ENCODE measurements around the gene PRDM8.
A peak's percentile ranks its signal among the peaks of the same experiment; 100 is the strongest.

PRDM8 gene

DNA sequence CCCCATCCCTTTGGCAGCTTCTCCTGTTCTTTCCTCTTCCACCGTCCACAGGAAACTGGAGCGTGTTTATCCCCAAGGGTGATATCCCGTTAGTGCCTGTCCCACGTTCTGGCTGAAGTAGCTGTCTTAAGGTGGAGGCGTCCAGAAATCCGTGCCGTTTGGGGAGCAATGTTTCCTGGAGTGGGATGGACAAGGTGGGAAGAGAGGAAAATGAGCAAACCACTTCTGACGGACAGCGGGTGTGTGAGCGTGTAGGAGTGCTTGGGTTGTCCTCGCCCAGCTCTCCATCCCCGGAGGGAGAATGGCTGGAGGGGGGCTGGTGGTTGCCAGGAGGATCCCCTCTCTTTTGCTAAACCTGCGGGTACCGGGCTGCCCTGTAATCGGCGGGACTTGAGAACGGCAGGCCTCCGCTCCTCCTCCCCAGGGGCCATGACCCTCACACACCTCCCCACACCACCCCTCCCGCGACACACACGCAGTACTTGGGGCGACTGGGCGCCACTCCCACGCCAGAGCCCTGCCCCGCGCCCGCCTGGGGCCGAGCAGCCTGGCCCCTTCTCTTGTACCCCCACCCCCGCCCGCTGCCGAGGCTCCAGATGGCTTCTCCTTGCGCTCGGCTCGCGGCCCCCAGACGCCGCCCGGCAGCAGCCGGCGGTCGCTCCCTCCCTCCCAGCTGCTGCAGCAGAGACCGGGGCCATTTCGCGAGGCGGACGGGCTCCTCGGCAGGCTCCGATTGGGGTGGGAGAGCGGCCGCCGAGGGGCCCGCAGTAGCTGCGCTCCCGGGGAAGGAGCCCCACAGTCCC, 13.9 kb upstream of the PRDM8 start:
- no peak for DNase-seq (ENCODE audit: low read depth in 2 of 2)

DNA sequence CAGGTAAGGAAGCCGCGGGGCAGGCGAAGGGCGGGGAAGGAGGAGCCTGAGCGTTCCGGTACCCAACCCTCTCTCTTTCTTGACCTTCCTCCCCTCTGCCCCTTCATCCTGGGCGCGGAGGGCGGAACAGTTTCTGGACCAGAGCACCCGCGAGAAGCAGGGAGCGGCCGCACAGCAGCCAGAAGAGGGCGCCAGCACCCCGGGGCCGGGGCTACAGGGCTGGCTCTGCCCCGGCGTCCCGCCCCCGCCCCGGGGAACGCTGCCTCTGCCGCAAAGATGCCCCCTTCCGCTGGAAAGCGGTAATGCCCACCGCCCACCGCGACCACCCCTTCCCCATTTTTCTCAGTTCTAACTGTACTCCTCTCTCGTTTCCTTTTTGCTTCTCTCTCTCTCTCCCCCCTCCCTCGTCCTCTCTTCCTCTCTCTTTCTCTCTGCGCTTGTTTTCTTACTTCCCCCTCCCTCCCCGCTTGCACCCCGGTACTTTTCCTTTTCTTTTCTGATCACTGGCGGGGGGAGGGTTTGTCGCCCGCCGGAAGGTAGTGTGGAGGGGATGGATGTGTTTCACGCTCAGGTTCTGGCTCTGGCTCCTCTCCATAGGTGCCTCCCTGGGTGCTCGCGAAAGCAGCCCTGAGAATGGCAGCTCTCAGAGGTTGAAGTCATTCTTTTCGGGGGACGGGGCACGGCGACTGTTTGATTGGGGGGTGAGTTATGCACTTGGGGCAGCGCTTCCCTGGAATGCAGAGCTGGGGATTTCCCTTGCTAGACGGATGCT, 13.1 kb upstream of the PRDM8 start:
- peak; percentile 81 to 92 for DNase-seq (ENCODE audit: low read depth in 2 of 2)

DNA sequence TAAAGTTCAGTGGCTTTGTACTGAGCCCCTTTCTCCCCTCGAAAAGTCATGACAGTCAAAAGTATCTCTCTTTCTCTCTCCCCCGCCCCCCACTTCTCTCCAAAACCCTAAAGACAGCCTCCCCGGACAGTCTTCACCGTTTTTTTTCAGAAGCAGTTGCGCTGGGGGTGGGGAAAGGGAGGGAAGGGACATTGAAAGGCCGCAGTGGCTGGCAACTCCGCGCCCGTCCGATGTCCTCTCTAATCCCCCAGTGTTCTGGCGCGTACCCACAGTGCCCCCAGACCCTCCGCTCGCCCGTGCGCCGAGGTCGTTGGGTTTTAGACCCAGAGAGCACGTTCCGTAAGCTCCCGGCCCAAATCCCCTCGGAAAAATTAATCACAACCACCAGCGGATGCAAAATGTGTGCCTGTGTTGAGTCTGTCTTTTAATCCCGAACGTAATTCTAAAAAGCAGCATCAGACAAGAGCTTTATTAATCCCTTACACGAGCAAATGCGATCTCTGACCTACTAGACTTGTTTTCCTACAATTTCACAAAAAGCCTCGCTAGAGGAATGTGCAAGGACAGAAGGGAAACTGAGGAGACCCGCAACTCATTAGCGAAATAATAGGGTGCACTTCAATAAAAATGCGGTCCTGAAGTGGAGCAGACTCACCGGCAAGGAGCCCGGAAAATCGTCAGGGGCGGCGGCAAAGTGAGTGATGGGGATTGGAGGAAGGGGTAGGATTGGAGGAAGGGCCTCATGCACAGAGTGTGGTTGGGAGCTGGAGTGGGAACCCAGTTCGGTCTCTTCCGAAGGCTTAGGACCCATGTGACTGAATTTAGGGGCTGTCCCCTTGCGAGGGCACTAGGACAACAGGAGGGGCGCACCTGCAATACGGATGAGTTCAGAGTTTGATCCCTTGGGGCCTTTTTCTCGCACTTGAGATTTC, 12.2 kb upstream of the PRDM8 start:
- DNase-seq (ENCODE audit: low read depth in 2 of 2), result no peak

- no peak for DNase-seq (ENCODE audit: low read depth in 2 of 2)
Observed at GRCh38 chr4:80185787-80186548, 11.3 kb upstream of the PRDM8 start.

DNA sequence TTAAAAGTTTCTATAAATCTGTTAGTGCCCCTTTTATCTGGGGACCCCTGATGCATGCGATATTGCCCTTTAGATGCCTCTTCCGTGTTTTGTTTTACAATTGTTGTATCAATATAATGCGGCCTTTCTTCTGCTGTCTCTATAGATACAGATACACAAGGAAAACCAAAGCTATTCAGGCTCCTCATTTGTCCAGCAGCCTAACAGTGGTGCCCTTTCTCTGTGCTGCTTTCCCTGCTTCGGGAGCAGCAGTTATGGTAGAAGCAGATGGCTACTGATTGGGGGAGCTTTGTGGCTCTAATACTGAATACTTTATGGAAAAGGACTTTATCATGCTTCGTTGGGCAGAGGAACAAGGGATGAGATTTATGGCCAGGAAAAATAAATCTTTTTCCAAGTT, 10.6 kb upstream of the PRDM8 start:
- no peak for DNase-seq (ENCODE audit: low read depth in 2 of 2)

DNA sequence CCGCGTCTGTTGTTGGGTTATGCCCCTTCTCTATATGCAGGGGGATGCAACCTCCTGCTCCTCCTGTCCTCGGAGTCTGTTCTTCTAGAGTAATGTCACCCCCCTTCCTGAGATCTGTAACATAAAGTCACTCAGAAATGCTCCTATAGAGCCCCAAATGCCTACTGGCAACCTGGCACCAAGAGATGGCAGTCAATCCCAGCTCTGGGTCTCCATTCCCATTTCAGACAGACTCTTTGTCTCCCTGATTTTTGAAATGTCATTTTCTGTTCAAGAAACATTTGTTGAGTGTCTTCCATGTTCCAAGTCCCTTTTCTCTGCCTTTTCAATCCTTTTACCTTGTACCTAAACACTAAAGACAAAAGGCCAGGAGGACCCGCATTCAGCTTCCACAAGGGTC, 9.6 kb upstream of the PRDM8 start:
- no peak for DNase-seq (ENCODE audit: low read depth in 2 of 2)

DNA sequence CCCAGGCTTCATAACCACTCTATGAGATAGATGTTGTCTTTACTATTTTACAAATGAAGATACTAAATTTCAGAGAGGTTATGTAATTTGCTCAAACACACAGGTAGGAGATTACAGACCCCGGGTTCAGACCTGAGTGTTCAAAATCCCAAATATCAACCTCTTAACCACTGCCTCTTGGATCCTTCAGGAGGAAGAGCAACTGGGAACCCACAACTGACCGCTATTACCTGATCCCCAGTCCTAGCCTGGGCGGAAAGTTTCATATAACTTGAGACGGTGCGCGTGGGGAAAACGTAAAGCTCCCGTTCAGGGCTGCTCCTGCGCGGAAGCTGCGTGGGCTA, 8.9 kb upstream of the PRDM8 start:
- no peak for DNase-seq (ENCODE audit: low read depth in 2 of 2)

- DNase-seq (ENCODE audit: low read depth in 2 of 2), result no peak
Observed at GRCh38 chr4:80188801-80189458, 8.4 kb upstream of the PRDM8 start.

DNA sequence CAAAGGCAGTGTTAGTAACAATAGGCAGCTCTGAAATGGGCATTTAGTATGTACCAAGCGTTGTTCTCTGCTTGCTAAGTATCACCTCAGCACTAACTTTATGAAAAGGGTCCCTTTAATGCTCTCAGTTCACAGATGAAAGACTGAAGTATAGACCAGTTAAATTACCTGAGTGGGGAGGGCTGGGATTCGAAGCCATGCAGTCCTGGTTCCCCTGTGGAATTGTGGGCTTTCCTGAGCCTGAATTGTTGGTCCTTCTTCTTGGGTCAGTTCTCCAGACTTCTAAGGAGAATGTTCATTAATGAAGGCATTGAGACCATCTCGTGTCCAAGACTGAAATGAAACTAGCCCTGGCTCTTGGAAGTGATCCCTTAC, 7.7 kb upstream of the PRDM8 start:
- no peak for DNase-seq (ENCODE audit: low read depth in 2 of 2)

GRCh38 chr4:80189956-80190677, 7.2 kb upstream of the PRDM8 start:
- no peak for DNase-seq (ENCODE audit: low read depth in 2 of 2)

DNA sequence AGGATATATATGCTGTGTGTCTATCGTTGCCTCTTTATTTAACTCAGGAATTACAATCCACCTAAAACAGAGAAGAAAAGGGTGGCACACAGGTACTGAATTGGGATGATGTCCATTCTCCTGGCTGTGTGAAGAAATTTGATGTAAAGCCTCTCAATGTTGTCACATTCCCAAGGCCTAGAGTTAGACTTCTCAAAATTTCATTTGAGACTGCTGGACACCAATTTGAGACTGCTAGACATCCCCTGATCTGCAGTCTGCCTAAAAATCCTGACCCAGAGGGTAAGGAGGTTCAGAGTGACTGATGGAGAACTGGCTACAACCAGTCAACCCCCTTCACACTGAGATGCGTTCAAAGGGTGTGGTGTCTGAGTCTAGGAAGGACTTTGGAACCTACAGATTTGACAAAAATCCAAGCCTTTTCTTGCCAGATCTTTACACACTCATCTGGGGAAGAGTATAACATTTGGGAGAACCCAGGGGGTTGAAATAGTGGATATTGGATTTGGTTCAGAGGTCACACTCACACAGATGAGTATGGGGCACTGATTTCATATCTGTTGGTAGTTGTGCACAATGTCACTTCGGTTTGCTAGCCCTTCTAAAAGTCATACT, 4.9 kb upstream of the PRDM8 start:
- DNase-seq (ENCODE audit: low read depth in 2 of 2), result no peak

- DNase-seq (ENCODE audit: low read depth in 2 of 2), result no peak
Observed at GRCh38 chr4:80192937-80193336, 4.4 kb upstream of the PRDM8 start.

- no peak for DNase-seq (ENCODE audit: low read depth in 2 of 2)
Observed at GRCh38 chr4:80195441-80196140, 1.7 kb upstream of the PRDM8 start.

GRCh38 chr4:80196259-80196921, 913 bp upstream of the PRDM8 start:
- no peak for DNase-seq (ENCODE audit: low read depth in 2 of 2)

DNA sequence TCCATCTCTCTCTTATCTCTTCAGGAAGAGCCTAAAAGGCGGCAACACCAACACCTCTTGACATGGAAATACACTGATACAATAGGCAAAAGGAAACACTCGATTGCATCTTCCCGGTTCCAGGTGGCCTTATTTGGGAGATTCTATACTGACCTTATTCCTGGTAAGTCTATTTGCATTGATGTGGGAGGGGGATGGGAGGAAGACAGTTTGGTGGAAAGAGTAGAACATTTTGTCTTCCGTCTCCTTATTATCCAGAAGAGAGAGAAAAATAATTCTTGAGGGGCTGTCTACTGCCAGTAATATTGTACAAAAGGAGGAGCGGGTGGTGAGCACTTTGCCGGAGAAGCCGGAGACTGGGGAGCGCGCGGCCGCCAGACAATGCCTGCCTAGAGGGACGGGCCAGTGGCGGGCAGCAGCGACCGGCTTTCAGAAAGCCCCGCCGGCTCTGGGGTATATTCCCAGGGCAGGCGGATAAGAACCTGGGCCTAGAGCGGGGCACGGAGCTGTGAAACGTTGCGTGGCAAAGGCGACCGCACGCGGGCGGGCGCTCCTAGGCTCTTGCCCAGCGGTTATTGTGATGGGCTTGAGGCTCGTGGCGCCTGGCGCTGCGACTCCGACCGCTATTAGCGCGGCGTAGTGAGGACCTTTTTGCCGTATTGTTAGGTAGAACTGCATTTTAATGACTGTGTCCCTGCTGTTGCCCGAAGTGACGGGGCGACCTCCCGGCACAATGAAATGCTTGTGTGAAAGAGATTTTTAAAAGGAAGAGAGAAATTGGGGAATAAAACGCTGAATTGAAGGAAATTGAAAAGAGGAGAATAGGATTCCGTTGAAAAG, 518 bp downstream of the PRDM8 start:
- DNase-seq (ENCODE audit: low read depth in 2 of 2), result no peak

GRCh38 chr4:80198441-80198837, 1.1 kb downstream of the PRDM8 start:
- no peak for DNase-seq (ENCODE audit: low read depth in 2 of 2)

- no peak for DNase-seq (ENCODE audit: low read depth in 2 of 2)
Observed at GRCh38 chr4:80199004-80199560, 1.8 kb downstream of the PRDM8 start.

- DNase-seq (ENCODE audit: low read depth in 2 of 2), result no peak
Observed at GRCh38 chr4:80199947-80200346, 2.6 kb downstream of the PRDM8 start.
